IMR-90 (cell line): ENCODE results near the gene DOCK4. TPM values are rescaled to one million over a fixed set of nuclear protein-coding genes. Genes with fewer than 3 reads are reported as not detected.
A peak's percentile ranks its signal among the peaks of the same experiment; 100 is the strongest.

Experiments used
- ATAC-seq: fragments of 200-7000 bp; cut with Tn5 transposase; 2 replicates; pipeline ENCODE4 v1.9.1; 2020; ENCODE audit warnings: low read depth, mild to moderate bottlenecking, moderate library complexity
- BruUV-seq: library from RNA; stranded (reverse); fragments of 400-500 nt; replicated peaks from 2 replicates; lab custom pipeline; 2021; lab: Mats Ljungman, UMichigan
- CTCF ChIA-PET: fragments of 300-600 bp; formaldehyde crosslinking; extraction: SDS; loops from one replicate; lab custom pipeline; 2021; ENCODE audit warnings: antibody characterized with exemption; lab: Yijun Ruan, JAX
- POLR2A ChIA-PET: fragments of 300-600 bp; sonication (Branson Sonifier 250); formaldehyde crosslinking; loops from one replicate; lab custom pipeline; 2022; ENCODE audit warnings: antibody characterized with exemption; ENCODE audit not compliant: unreplicated experiment; lab: Charles Lee
- DNase-seq: peaks from one replicate; pipeline ENCODE4 v3.0.0; 2013
- H2AFZ ChIP-seq: replicated peaks from 2 replicates; pipeline ENCODE3; 2013; ENCODE audit warnings: low read length, mild to moderate bottlenecking; ENCODE audit not compliant: poor library complexity
- H2AK5ac ChIP-seq: 2 replicates; pipeline ENCODE4 v1.6.1; 2013; ENCODE audit warnings: low read depth, low read length, inconsistent platforms
- H2AK9ac ChIP-seq: replicated peaks from 2 replicates; pipeline ENCODE3; 2013; ENCODE audit warnings: mild to moderate bottlenecking, low read depth, low read length, moderate library complexity; ENCODE audit not compliant: poor library complexity
- H2BK120ac ChIP-seq: 2 replicates; pipeline ENCODE4 v1.6.1; 2013; ENCODE audit warnings: low read depth, low read length, inconsistent platforms
- H2BK15ac ChIP-seq: 3 replicates; pipeline ENCODE4 v1.6.1; 2013; ENCODE audit warnings: low read depth, low read length, inconsistent platforms
- H2BK20ac ChIP-seq: 2 replicates; pipeline ENCODE4 v1.6.1; 2013; ENCODE audit warnings: low read depth, mild to moderate bottlenecking, inconsistent platforms, low read length, moderate library complexity
- H2BK5ac ChIP-seq: 2 replicates; pipeline ENCODE4 v1.6.1; 2013; ENCODE audit warnings: mild to moderate bottlenecking, low read depth, low read length, inconsistent platforms; ENCODE audit not compliant: poor library complexity, severe bottlenecking
- H3K14ac ChIP-seq: replicated peaks from 2 replicates; pipeline ENCODE4 v1.6.1; 2013; ENCODE audit warnings: low read depth, low read length, inconsistent platforms
- H3K18ac ChIP-seq: 2 replicates; pipeline ENCODE4 v1.6.1; 2013; ENCODE audit warnings: low read depth, low read length, control low read depth
- H3K23ac ChIP-seq: 2 replicates; pipeline ENCODE4 v1.6.1; 2013; ENCODE audit warnings: low read depth, low read length, inconsistent platforms
- H3K27ac ChIP-seq: 2 replicates; pipeline ENCODE4 v1.5.1; 2013; ENCODE audit warnings: mild to moderate bottlenecking, control low read depth, low read length; ENCODE audit not compliant: insufficient read depth
- H3K27me3 ChIP-seq: 2 replicates; pipeline ENCODE4 v1.6.1; 2013; ENCODE audit warnings: low read length; ENCODE audit not compliant: control insufficient read depth, insufficient read depth
- H3K36me3 ChIP-seq: 2 replicates; pipeline ENCODE4 v1.6.1; 2013; ENCODE audit warnings: low read length, mixed read lengths; ENCODE audit not compliant: control insufficient read depth, insufficient read depth
- H3K4ac ChIP-seq: 2 replicates; pipeline ENCODE4 v1.6.1; 2013; ENCODE audit warnings: low read depth, low read length, inconsistent platforms
- H3K4me1 ChIP-seq: 2 replicates; pipeline ENCODE4 v1.6.1; 2013; ENCODE audit warnings: low read length, mixed read lengths; ENCODE audit not compliant: control insufficient read depth, insufficient read depth
- H3K4me2 ChIP-seq: 2 replicates; pipeline ENCODE4 v1.6.1; 2013; ENCODE audit warnings: low read depth, mild to moderate bottlenecking, control low read depth, low read length, moderate library complexity
- H3K4me3 ChIP-seq: 2 replicates; pipeline ENCODE4 v1.5.1; 2013; ENCODE audit warnings: low read depth, mild to moderate bottlenecking, control low read depth, low read length, moderate library complexity; ENCODE audit not compliant: insufficient read depth
- H3K56ac ChIP-seq: 2 replicates; pipeline ENCODE4 v1.6.1; 2013; ENCODE audit warnings: low read length, inconsistent platforms; ENCODE audit not compliant: insufficient read depth; ENCODE audit errors: extremely low read depth
- H3K79me1 ChIP-seq, 2 experiments: 2 replicates each; pipeline ENCODE4 v1.6.1; 2013; ENCODE audit warnings: low read length in 2 of 2, inconsistent platforms in 1 of 2, low read depth in 1 of 2
- H3K9ac ChIP-seq: 2 replicates; pipeline ENCODE4 v1.6.1; 2013; ENCODE audit warnings: low read depth, low read length, control low read depth
- H3K9me1 ChIP-seq: 2 replicates; pipeline ENCODE4 v1.6.1; 2013; ENCODE audit warnings: low read length, inconsistent platforms; ENCODE audit not compliant: insufficient read depth
- H3K9me3 ChIP-seq: 2 replicates; pipeline ENCODE4 v1.6.1; 2013; ENCODE audit warnings: low read length; ENCODE audit not compliant: control insufficient read depth, insufficient read depth
- H4K20me1 ChIP-seq: 2 replicates; pipeline ENCODE4 v1.6.1; 2013; ENCODE audit warnings: low read length, inconsistent platforms; ENCODE audit not compliant: insufficient read depth
- H4K5ac ChIP-seq: 2 replicates; pipeline ENCODE4 v1.6.1; 2013; ENCODE audit warnings: mild to moderate bottlenecking, low read depth, low read length, control low read depth
- H4K8ac ChIP-seq, 2 experiments: 2 replicates each; pipeline ENCODE4 v1.6.1; 2013; ENCODE audit warnings: low read depth in 2 of 2, low read length in 2 of 2, control low read depth in 1 of 2, inconsistent platforms in 1 of 2
- H4K91ac ChIP-seq: 2 replicates; pipeline ENCODE4 v1.6.1; 2013; ENCODE audit warnings: low read depth, low read length, inconsistent platforms; ENCODE audit not compliant: insufficient read depth
- NFE2L2 ChIP-seq: fragments of 150-350 bp; IDR thresholded peaks from 2 replicates; pipeline ENCODE4 v1.6.1; 2016; ENCODE audit warnings: low read depth, mild to moderate bottlenecking, low read length
- dilution Hi-C: fragments of 300-500 bp; cut with HindIII; formaldehyde crosslinking; loops from one replicate; pipeline ENCODE4 v1.14.3; 2018; ENCODE audit warnings: low sequenced_read_pairs; ENCODE audit not compliant: unreplicated experiment
- in situ Hi-C: fragments of 300-500 bp; cut with MboI; formaldehyde crosslinking; loops from 3 replicates; pipeline ENCODE4 v1.14.3; 2019; ENCODE audit warnings: low sequenced_read_pairs, inconsistent platforms, mixed read lengths
- intact Hi-C: fragments of 100-400 bp; cut with micrococcal nuclease; formaldehyde crosslinking; loops from 2 replicates; pipeline ENCODE4 v1.10.0; 2022
- polyA plus RNA-seq, 3 experiments: library from polyadenylated mRNA; depleted of rRNA; stranded (reverse); fragments of >200 nt; gene quantifications; 2 replicates each; pipeline ENCODE4 v1.2.3, GENCODE V29; 2012; ENCODE audit warnings: low replicate concordance in 1 of 3
- total RNA-seq: library from RNA; depleted of rRNA; stranded (reverse); fragments of >200 nt; gene quantifications from 2 replicates; pipeline ENCODE4 v1.2.3, GENCODE V29; 2012

Gene DOCK4
- total and polyA plus RNA-seq, 2 of the 4 experiments (the other 2 are of a cell fraction) = 4.4 to 12.2 TPM

DNA sequence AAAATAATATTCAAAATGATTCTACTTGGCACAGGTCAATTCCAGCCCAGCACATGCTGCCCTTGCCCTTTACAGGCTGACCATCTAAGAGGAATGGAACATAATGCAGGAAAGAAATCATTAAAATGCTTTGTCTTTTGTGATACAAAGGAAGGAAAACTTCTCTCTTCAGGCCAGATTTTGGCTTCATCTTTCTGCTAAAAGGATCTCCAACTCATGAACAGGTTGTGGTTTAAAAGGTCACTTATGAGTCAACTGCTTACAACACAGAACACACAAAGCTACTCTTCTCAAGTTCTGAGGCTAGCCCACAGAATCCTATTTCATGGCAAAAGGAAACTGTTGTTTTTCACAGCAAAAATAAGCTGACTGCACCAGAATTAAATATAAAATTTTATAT lies 197.1 kb downstream of the DOCK4 start:
- Histone ChIP-seq H4K20me1 (no peaks in the 10 kb centered on the region; the same call in 1 of the 2 replicates), H3K4me2 (no peak overlapping the region), H3K4ac (no peak overlapping the region), H3K79me1 (peaks cover 3 to 4% of the 10 kb centered on the region in 2 experiments; a peak in 1 of 4 replicates), H3K4me1 (no peaks in the 10 kb centered on the region), H3K9ac (no peak overlapping the region), H4K91ac (no peak overlapping the region), H3K9me1 (peaks cover 3% of the 10 kb centered on the region; the same call in 1 of the 2 replicates), H3K4me3 (no peak overlapping the region), H3K14ac (no peak overlapping the region), H3K56ac (no peak overlapping the region), H3K27ac (no peak overlapping the region), H3K27me3 (no peaks in the 10 kb centered on the region), H4K5ac (no peak overlapping the region), H2AK5ac (no peak overlapping the region), H3K18ac (no peak overlapping the region), H3K9me3 (no peaks in the 10 kb centered on the region), H2BK20ac (no peak overlapping the region), H4K8ac (no peak overlapping the region), H2BK5ac (no peak overlapping the region), H2BK120ac (no peak overlapping the region), H2AK9ac (no peak overlapping the region), H2AFZ (no peak overlapping the region), H3K36me3 (no peaks in the 10 kb centered on the region), H2BK15ac (no peak overlapping the region), H3K23ac (no peak overlapping the region)
- dilution Hi-C loops (no loop called here), intact Hi-C loops (no loop called here), in situ Hi-C loops (no loop called here)
- ChIA-PET CTCF (interaction anchor here (0.7 kb wide), 1 partner anchor 8 kb away, joined by 3 read pairs; no protein-coding TSS in a partner anchor), POLR2A (no interaction called here)
- ATAC-seq = peak; percentile 46; the same call in 1 of the 2 replicates
- peak; percentile 83 for DNase-seq
- no peak for TF ChIP-seq NFE2L2
- no TSS peak for BruUV-seq
